ENCODE measurements around the gene GALNT10. TPM values are rescaled to one million over a fixed set of nuclear protein-coding genes. Genes with fewer than 3 reads are reported as not detected.
A peak's percentile ranks its signal among the peaks of the same experiment; 100 is the strongest.

The GALNT10 gene
- total RNA-seq, 1 donor from 2014 or later = 23.5 TPM

- TF ChIP-seq CTCF (conservative IDR thresholded peaks at IDR 0.05; ENCODE audit: low read depth, low read length) = no peak
- DNase-seq (ENCODE audit: low read depth) = no peak
- no peak overlapping the region for H3K4me3 ChIP-seq (ENCODE audit: low read depth, low read length)
Measured at GRCh38 chr5:154213592-154213991, 23.1 kb downstream of the GALNT10 start.

- peak; percentile 46 for DNase-seq (ENCODE audit: low read depth)
- no peak for TF ChIP-seq CTCF (conservative IDR thresholded peaks at IDR 0.05; ENCODE audit: low read depth, low read length)
- no peak overlapping the region for H3K4me3 ChIP-seq (ENCODE audit: low read depth, low read length)
Measured at GRCh38 chr5:154214371-154215106, 24.0 kb downstream of the GALNT10 start.

GRCh38 chr5:154215571-154216325, 25.2 kb downstream of the GALNT10 start:
- H3K4me3 ChIP-seq (ENCODE audit: low read depth, low read length) = no peak overlapping the region
- DNase-seq (ENCODE audit: low read depth) = no peak
- TF ChIP-seq CTCF (conservative IDR thresholded peaks at IDR 0.05; ENCODE audit: low read depth, low read length) = no peak

GRCh38 chr5:154217462-154217861, 26.9 kb downstream of the GALNT10 start:
- H3K4me3 ChIP-seq (ENCODE audit: low read depth, low read length) = no peak overlapping the region
- no peak for TF ChIP-seq CTCF (conservative IDR thresholded peaks at IDR 0.05; ENCODE audit: low read depth, low read length)
- no peak for DNase-seq (ENCODE audit: low read depth)

GRCh38 chr5:154218786-154219185, 28.3 kb downstream of the GALNT10 start:
- H3K4me3 ChIP-seq (ENCODE audit: low read depth, low read length) = no peak overlapping the region
- TF ChIP-seq CTCF (conservative IDR thresholded peaks at IDR 0.05; ENCODE audit: low read depth, low read length) = no peak

GRCh38 chr5:154220625-154221024, 30.1 kb downstream of the GALNT10 start:
- peak; percentile 50 for DNase-seq (ENCODE audit: low read depth)
- no peak for TF ChIP-seq CTCF (conservative IDR thresholded peaks at IDR 0.05; ENCODE audit: low read depth, low read length)
- H3K4me3 ChIP-seq (ENCODE audit: low read depth, low read length) = no peak overlapping the region

More at GRCh38 chr5:154218786-154219185, 28.3 kb downstream of the GALNT10 start:
- DNase-seq (ENCODE audit: low read depth) = no peak
